Subcutaneous adipose tissue (tissue), 4 donors: ENCODE data around the gene ZBTB16. TPM values are rescaled to one million over a fixed set of nuclear protein-coding genes. Genes with fewer than 3 reads are reported as not detected.

Experiments used
- total RNA-seq, 4 donors: library from RNA; depleted of rRNA; stranded (reverse); fragments of >200 nt; gene quantifications; one replicate each; pipeline ENCODE4 v1.1.0, GENCODE V29; 2016
- TF ChIP-seq, protein P1 (sequence below): fragments of 450-650 bp; IDR thresholded peaks from one replicate; pipeline ENCODE4 v1.5.1; 2016; ENCODE audit warnings: low read depth, mild to moderate bottlenecking, control low read depth, antibody characterized with exemption, moderate library complexity

ZBTB16 gene
- total RNA-seq, 4 donors from 2014 or later: 167 to 446 (median 261) TPM

DNA sequence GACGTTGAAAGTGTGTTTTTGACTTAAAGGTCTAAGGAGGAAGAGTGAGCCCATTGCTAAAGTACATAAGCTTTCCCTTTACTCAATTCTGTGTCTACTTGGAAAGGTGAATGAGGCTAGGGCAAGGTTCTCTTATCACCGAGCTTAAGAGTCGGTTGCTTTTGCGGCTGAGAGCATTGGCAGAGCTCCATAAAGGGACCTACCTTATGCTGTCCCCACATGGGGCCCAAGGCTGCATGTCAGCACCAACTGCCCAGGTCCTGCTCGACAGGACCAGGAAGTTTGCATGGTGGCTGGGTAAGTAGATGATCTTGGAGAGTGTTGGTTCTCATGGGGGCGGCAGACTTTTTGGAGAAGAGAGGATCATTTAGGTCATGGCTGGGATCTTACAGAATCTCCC, 91.2 kb downstream of the ZBTB16 start:
- TF ChIP-seq, protein P1, sequence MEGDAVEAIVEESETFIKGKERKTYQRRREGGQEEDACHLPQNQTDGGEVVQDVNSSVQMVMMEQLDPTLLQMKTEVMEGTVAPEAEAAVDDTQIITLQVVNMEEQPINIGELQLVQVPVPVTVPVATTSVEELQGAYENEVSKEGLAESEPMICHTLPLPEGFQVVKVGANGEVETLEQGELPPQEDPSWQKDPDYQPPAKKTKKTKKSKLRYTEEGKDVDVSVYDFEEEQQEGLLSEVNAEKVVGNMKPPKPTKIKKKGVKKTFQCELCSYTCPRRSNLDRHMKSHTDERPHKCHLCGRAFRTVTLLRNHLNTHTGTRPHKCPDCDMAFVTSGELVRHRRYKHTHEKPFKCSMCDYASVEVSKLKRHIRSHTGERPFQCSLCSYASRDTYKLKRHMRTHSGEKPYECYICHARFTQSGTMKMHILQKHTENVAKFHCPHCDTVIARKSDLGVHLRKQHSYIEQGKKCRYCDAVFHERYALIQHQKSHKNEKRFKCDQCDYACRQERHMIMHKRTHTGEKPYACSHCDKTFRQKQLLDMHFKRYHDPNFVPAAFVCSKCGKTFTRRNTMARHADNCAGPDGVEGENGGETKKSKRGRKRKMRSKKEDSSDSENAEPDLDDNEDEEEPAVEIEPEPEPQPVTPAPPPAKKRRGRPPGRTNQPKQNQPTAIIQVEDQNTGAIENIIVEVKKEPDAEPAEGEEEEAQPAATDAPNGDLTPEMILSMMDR: no peak

DNA sequence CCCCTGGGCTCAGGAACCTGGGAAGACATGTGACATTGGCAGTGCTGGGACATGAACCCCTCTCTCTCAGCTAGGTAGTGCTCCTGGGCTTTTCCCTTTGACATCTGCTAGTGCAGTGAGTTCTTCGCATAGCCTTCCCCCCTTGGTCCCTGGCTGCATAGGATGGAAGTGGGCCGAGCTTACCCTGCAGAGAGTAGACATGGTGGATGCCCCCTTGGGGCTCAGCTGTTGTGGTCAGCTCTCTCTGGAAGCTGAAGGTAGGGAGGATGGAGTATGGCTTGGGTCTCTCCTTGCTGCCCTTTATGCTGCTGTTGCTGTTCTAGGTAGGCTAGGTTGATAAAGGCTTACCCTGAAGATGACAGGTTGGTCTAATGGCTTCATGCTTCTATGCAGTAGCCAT, 92.1 kb downstream of the ZBTB16 start:
- TF ChIP-seq, protein P1: no peak

DNA sequence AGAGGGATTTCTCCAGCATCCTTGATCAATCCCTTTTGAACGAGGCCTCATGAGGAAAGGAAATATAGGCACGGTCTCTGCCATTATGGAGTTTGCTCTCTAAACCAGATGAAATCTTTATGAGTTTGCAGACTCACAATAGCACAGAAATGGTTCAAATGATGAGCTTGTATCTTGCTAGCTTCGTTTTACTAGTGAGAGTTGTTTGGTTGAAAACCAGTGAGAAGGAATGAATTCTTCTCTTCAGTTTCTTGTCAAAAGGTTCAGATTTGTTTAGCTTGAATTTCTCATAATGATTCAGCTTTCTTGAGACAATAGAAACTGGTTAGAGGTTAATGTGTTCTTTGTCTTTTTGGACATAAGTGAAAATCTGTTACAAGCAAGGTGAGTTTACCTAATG, 92.7 kb downstream of the ZBTB16 start:
- TF ChIP-seq, protein P1: no peak

DNA sequence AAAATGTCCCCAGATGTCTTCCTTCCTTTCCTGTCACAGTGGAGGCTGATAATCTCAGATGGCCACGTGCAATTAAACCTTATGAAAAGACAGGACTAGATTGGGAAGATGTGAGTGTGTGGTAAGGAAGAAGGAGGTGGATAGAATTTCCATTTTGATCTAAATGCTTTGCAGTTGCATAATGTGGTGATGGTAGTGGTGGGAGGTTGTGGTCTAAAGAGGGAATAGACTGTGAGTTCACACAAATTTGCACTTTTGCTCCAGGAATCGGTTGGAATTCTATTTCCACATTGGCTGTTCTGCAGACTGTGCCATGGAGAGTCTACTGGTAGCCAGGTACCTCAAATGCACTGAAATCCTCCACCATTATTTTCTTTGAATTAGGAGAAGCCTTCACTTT, 93.3 kb downstream of the ZBTB16 start:
- TF ChIP-seq, protein P1: no peak

DNA sequence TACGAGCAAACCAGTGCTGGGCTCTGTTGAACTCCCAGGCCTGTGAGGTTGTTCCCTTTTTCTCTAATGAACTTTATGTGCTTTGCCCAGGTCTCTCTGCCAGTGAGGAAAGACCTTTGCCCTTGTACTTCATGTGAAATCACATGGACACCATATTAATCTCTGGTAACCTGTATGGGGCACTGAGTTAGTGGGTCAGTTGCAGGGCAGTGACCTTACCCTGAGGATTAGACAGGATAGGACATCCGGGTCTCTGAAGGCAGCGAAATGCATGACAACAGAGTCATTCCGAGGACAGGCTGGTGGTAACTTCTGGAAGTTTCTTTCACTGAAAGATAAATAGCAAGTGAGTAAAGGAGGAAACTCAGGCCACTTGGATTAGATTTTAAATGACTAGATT, 93.7 kb downstream of the ZBTB16 start:
- TF ChIP-seq, protein P1: no peak

DNA sequence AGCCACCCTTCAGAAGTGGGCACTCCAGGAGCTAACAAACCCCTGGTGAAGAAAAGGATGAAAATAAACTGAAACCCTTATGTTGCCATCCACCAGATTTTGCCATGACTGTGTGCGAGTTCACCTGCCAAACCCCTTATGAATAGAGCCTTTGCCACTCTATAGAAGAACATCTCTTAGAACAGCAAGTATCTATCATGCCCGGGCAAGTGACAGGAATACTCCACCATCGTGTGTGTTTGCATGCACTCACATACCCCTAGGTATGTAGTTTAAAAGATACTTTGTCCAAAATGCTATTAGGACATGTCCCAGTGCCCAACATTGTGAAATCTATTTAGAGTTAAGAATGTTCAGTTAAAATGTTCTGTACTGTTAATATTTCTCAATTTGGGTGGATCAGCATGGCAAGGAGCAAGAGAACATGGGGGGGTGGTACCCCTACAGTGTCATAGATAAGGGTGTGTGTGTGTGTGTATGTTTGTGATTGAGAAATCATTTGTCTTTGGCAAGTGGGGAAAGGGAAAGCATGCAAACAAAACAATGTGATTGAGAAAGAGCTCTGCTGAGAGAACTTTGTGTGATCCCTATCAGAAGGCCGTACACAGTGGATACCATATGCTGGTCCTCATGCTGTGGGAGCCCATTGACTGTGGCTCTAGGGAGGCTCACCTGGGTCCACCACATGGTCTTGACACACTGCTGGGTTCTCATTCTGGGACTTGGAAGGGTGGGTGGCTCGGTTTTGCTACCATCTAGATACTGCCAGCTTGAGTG, 94.9 kb downstream of the ZBTB16 start:
- TF ChIP-seq, protein P1: no peak

DNA sequence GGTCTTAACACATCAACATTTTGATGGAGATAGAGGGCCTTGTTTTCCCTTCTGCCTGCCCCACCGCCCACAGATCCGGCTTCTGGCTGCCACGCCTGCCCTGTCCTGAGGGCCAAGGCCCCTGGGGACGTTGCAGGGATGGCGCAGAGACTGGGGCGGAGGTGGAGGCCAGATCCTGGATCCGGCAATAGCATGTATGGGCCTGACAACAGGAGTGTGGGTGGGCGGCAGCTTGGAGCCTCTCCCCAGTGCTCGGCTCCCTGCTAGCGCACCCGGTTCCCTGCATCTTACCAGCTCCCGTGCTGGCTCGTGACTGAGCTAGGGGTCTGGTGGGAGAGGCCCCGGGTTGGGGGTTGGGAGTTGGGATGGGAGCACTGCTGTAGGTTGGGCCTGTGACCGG, 95.6 kb downstream of the ZBTB16 start:
- TF ChIP-seq, protein P1: no peak
